Measurements from ENCODE around the gene DYRK3.
A peak's percentile ranks its signal among the peaks of the same experiment; 100 is the strongest.

Gene DYRK3

GRCh38 chr1:206663362-206663761, 28.0 kb downstream of the DYRK3 start:
- H3K9ac ChIP-seq = no peak overlapping the region
- peaks cover 9% of the 10 kb centered on the region for H3K4me1 ChIP-seq (ENCODE audit: low read depth, poor library complexity, severe bottlenecking)
- H3K27me3 ChIP-seq (ENCODE audit: insufficient read depth, low read depth) = peaks cover 26% of the 10 kb centered on the region
- H3K36me3 ChIP-seq (ENCODE audit: insufficient read depth) = no peaks in the 10 kb centered on the region
- H2AFZ ChIP-seq (ENCODE audit: low read depth) = peak overlapping the region; percentile 34; the same call in 1 of the 2 replicates
- H4K20me1 ChIP-seq (ENCODE audit: insufficient read depth) = no peaks in the 10 kb centered on the region
- H3K4me2 ChIP-seq = no peak overlapping the region; the same call in 1 of the 2 replicates
- H3K27ac ChIP-seq = no peak overlapping the region
- H3K79me2 ChIP-seq (ENCODE audit: insufficient read depth, low read depth) = no peaks in the 10 kb centered on the region
- TF ChIP-seq CTCF (conservative IDR thresholded peaks at IDR 0.05; ENCODE audit: low read depth, low read length) = no peak
- H3K4me3 ChIP-seq (IDR thresholded peaks at IDR 0.05; ENCODE audit: insufficient read depth, low read depth, low read length) = no peak overlapping the region

GRCh38 chr1:206663832-206664652, 28.7 kb downstream of the DYRK3 start:
- Histone ChIP-seq H3K4me1 (ENCODE audit: low read depth, poor library complexity, severe bottlenecking) (peaks cover 9% of the 10 kb centered on the region), H3K27me3 (ENCODE audit: insufficient read depth, low read depth) (peaks cover 23% of the 10 kb centered on the region), H2AFZ (ENCODE audit: low read depth) (peak overlapping the region; percentile 34; the same call in 1 of the 2 replicates), H3K9ac (no peak overlapping the region), H3K4me3 (IDR thresholded peaks at IDR 0.05; ENCODE audit: insufficient read depth, low read depth, low read length) (no peak overlapping the region), H3K79me2 (ENCODE audit: insufficient read depth, low read depth) (no peaks in the 10 kb centered on the region), H3K27ac (no peak overlapping the region), H3K36me3 (ENCODE audit: insufficient read depth) (no peaks in the 10 kb centered on the region), H3K4me2 (peak overlapping the region; percentile 38; the same call in 1 of the 2 replicates), H4K20me1 (ENCODE audit: insufficient read depth) (no peaks in the 10 kb centered on the region)
- TF ChIP-seq CTCF (conservative IDR thresholded peaks at IDR 0.05; ENCODE audit: low read depth, low read length) = peak; percentile 100

GRCh38 chr1:206664740-206665139, 29.4 kb downstream of the DYRK3 start:
- H2AFZ ChIP-seq (ENCODE audit: low read depth) = no peak overlapping the region
- TF ChIP-seq CTCF (conservative IDR thresholded peaks at IDR 0.05; ENCODE audit: low read depth, low read length) = no peak
- no peak overlapping the region for H3K27ac ChIP-seq
- no peak overlapping the region for H3K9ac ChIP-seq
- H4K20me1 ChIP-seq (ENCODE audit: insufficient read depth) = no peaks in the 10 kb centered on the region
- H3K36me3 ChIP-seq (ENCODE audit: insufficient read depth) = no peaks in the 10 kb centered on the region
- H3K79me2 ChIP-seq (ENCODE audit: insufficient read depth, low read depth) = no peaks in the 10 kb centered on the region
- peaks cover 20% of the 10 kb centered on the region for H3K27me3 ChIP-seq (ENCODE audit: insufficient read depth, low read depth)
- H3K4me3 ChIP-seq (IDR thresholded peaks at IDR 0.05; ENCODE audit: insufficient read depth, low read depth, low read length) = no peak overlapping the region
- peaks cover 9% of the 10 kb centered on the region for H3K4me1 ChIP-seq (ENCODE audit: low read depth, poor library complexity, severe bottlenecking)
- H3K4me2 ChIP-seq = no peak overlapping the region

- no peak overlapping the region for H3K4me3 ChIP-seq (IDR thresholded peaks at IDR 0.05; ENCODE audit: insufficient read depth, low read depth, low read length)
- peaks cover 9% of the 10 kb centered on the region for H3K4me1 ChIP-seq (ENCODE audit: low read depth, poor library complexity, severe bottlenecking)
- no peaks in the 10 kb centered on the region for H3K79me2 ChIP-seq (ENCODE audit: insufficient read depth, low read depth)
- TF ChIP-seq CTCF (conservative IDR thresholded peaks at IDR 0.05; ENCODE audit: low read depth, low read length) = no peak
- no peaks in the 10 kb centered on the region for H3K36me3 ChIP-seq (ENCODE audit: insufficient read depth)
- H4K20me1 ChIP-seq (ENCODE audit: insufficient read depth) = no peaks in the 10 kb centered on the region
- H3K27me3 ChIP-seq (ENCODE audit: insufficient read depth, low read depth) = peaks cover 20% of the 10 kb centered on the region
- no peak overlapping the region for H3K4me2 ChIP-seq
- no peak overlapping the region for H3K9ac ChIP-seq
- no peak overlapping the region for H2AFZ ChIP-seq (ENCODE audit: low read depth)
- no peak overlapping the region for H3K27ac ChIP-seq
These were observed 30.8 kb downstream of the DYRK3 start for GRCh38 chr1:206666031-206666561.
